COLO829 (cell line): ENCODE data around the gene TIMM10.

Experiments
- DNase-seq: peaks from one replicate; pipeline ENCODE4 v3.0.0; 2012; ENCODE audit warnings: low spot score

TIMM10 gene

DNA sequence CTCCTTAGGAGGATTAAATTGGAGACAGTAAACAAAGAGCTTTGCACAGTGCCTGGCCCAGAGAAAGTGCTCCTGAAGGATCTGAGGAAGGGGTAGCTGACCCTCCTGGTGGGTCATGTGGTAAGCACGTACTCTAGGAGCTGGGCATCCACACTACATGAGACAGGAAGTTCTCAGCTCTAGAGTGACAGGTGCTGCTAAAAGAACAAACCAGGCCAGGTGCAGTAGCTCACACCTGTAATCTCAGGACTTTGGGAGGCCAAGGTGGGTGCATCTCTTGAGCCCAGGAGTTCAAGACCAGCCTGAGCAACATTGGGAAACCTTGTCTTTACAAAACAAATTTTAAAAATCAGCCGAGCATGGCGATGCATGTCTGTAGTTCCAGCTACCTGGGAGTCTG is 28.2 kb downstream of the TIMM10 start:
- DNase-seq: no peak

DNA sequence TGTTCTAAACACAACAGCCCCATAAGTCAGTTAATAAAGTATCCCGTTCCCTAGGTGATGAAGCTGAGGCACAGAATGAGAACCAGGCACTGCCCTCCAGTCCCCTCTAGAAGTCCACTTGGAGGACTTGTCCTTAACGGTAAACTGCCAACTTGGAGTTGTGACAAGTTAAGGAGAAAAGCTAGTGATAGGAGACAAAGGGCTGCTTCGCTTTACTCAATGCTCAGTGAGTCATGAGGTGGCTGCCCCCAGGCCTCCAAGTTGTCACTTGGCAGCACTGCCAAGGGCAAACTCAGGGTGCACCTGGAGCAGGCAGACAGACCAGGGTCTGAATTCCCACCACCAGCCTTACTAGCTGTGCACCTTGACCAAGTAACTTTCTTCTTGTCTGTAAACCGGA is 28.6 kb downstream of the TIMM10 start:
- DNase-seq: no peak

DNA sequence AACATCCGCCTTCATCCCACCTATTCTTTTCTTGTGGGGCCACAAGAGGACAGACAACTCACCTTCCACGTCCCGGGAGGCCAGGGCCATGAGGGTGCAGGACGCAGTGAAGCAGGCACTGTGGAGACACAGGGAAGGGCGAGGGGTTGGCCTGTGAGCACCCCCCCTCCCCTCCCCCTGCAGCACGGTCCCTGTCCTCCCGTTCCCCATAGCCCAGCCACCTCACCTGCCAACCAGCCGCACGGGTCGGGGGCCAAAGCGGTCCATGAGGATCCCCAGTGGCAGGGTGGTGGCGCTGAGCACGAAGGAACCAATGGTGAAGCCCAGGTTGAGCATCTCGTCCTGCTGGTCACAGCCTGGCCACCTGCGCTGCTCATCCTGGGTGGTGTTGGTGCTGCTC is 29.6 kb downstream of the TIMM10 start:
- no peak for DNase-seq

DNA sequence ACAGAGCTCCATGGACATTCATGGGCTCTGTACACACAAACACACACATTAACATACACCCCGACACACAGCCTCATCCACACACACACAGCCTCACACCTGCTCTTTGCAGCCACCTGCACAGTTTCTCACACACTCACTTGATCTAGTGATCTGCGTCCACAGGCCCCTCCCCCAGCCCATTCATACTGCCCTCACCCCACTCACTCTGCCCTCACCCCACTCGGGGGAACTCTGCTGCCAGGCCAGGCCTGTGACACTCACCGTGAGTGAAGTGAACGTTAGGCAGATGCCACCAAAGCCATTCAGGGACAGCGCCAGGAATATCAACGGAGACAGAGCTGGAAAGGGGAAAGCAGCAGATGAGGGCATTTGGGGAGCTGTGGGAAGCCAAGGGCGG is 30.0 kb downstream of the TIMM10 start:
- DNase-seq: no peak

DNA sequence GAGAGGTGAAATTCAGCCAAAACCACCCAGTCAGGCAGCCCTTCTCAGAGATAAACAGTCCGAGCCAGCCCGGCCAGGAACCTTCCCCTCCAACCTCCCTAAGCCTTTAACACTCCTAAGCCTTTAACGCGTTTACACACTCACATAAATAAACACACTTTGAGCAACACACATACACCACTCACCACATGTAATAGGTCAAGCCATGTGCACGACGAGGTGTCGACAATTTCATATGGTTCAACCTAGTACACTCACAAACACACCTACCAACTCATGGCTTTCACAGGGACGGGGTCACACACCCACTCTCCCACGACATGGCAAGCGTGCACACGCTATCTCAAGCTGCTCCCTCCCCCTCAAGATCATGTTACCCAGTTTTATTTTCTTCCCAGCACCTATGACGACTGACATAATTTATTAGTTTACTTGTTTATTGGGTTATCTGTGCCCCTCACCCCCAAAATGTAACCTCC is 30.5 kb downstream of the TIMM10 start:
- no peak for DNase-seq

DNA sequence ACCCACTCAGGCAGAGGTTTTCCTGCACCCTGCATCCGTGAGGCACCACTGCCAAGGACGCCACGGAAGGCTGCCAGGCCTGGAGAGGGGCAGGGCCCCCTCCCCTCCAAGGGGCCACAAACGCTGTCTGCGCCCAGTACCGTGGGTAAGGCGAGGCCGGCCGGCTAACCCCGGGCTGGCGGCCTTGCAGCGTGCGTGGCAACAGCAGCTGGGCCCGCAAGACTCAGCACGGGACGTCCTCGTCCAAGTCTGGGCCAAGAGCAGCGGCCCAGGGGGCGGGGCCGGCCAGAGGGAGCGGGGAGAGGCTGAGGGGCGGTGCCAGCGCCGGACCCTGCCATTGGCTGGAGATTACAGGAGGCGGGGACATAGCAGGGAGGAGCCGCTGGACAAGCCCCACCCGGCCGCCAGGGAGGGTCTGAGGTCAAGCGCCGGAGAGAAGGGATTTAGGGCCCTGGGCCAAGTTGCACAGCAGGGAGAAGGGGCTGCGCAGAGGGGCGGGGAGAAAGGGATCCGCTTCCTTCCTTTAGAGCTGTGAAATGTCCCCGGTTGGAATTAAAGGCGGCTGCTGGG is 31.1 kb downstream of the TIMM10 start:
- DNase-seq: peak; percentile 98

DNA sequence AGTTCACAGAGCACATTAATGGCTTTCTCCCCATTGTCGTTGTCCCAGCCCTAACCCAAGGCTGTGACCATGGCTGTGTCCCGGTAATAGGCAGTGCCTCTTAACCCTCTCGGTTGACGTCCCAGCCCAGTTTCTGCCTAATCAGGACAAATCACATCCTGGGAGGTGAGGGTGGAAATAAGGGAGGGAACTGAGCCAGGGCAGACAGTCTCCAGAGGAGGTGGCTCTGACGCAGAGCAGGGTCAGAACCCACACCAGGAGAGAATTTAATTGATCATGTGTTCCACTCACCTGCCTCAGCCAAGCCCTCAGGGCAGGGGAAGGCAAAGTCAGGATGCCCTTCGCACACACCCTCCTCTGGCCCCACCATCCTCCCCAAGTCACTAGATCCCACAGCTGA is 32.0 kb downstream of the TIMM10 start:
- no peak for DNase-seq

DNA sequence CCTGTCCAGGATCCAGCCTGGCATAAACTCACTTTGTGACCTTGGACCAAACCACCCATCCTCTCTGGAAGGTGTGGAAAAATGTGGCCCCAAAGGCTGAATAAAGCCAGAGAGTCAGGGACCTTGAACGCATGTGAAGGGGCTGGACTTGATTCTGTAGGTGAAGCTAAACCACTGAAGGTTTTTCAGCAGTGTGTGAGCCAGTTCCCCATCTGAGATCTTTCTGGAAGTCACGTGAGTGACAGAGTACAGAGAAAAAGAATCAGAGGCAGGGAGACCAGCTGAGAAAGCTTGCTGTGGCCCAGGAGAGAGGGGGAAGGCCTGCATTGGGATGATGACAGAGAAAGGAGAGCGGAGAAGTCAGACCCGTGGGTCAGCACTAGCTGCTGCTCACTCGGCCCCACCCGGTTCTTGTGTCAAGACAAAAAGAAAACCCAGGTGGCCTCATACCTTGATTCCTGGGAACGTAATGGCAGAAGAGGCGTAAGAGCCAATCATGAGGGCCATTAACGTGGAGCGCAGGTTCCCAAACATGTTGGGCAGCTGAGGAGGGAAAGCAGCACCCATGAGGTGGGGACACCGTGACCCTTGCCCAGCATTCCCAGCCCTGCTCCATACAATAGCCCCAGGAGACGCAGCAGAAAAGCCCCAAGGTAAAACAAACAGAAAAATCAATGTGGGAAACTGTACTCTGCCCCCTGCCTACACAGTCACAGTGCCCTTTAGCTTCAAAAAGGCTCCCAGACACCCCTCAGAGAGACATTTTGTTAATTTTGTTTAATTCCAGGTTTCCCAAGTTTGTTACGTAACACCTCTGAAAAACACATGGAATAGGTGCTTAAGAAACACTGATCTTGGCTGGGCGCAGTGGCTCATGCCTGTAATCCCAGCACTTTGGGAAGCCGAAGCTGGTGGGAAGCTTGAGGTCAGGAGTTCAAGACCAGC is 33.0 kb downstream of the TIMM10 start:
- no peak for DNase-seq

DNA sequence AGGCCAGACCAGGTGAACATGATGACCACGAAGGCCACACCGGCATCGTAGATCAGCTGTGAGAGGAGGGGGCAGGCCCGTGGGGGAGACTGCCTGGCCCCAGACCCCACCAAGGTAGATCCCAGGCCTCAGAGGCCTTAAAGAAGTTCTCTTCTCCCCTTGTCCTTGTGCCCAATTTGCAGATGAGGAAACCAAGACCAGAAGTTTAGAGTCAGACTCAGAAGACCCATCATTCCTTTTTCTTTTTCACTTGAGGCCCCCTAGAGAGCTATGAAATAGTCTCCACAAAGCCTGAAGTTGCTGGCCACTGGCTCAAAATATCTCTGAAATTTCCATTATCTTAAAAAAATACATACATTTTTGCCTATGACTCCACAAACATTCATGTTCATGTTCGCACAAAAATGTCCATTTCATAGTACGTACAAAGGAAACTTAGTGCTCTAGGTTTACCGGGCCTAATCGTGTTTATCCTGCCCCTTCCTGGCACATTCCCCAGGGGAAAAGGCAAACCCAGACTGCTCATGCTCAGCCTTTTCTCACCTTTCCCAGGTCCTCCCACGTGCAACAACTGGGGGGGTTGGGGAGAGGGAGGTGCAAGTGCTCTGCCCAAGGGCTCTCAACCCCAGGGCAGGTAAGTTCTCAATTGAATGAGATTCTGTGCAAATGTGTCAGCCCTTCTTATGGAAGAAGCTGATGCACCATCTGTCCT is 34.3 kb downstream of the TIMM10 start:
- no peak for DNase-seq

DNA sequence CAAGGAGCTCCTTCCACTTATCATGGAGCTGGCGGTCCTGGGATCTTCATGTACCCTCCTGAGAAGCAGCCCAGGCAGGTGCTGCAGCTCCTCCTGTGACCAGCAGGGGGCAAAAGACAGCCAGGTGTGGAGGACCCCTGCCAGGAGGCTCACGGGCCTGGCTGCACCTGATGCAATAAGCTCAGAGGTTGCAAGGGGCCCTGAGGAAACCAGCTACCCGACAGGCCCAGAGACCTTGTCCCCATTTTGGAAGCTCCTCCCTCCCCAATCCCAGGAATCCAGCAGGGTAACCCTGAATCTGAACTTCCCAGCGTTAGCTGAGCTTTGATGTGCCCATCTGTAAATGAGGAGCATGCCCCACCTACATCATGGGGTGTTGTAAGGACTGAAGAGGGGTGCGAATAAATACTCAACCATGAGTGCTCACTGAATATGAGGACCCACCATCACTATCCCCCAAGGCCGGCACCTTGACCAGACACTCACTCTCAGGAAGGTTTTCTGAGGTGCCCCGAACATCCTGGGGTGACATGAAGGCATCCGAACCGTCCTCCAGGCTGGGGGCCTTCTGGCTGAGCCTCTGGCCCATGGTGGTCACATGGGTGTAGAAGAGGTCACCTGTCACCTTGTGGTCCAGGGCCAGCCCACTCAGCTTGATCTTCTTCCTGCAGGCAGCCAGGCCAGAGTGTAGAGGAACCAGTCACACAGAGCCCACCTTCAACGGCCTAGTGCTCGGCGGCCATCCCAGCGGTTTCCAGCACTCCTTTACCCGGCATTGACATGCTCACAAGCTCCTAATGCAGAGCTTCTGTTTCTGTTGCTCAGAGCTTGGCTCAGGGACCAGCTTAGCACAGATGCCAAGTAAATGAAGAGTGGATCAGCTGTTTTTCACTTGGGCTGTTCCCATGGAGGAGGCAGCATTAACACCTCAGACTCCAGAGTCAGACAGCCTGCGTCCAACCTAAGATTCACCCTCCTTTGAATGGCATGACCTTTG is 36.7 kb downstream of the TIMM10 start:
- no peak for DNase-seq

DNA sequence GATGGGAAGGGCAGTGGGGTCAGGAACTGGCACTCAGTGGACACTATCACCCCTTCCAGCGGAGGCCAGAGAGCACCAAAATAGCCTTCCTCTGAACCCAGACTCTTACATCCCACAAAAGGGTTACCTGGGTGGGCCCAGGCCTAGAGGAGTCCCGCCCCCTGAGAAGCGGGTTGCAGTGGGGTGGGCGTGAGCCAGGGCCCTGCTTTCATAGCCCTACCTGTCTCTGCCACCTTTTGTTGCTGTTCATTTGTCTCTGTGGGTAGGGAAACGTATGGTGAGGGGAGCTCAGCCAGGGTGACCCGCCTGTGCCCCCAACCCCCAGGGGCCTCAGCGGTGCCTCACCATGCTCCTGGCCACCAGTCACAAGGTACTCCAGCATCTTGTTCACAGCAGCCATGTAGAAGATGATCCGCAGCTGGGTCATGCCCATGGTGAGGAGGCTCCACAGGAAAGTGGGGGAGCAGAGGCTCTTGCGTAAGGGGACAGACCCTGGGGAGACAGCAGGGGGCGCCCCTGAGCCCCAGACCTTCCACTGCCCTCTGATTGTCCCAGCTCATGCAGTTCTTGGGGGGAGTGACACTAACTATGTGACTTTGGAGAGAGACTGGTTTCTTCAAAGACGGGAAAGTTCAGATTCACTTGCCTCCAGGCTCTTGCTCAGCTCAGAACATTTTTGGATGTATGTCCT is 39.0 kb downstream of the TIMM10 start:
- no peak for DNase-seq

DNA sequence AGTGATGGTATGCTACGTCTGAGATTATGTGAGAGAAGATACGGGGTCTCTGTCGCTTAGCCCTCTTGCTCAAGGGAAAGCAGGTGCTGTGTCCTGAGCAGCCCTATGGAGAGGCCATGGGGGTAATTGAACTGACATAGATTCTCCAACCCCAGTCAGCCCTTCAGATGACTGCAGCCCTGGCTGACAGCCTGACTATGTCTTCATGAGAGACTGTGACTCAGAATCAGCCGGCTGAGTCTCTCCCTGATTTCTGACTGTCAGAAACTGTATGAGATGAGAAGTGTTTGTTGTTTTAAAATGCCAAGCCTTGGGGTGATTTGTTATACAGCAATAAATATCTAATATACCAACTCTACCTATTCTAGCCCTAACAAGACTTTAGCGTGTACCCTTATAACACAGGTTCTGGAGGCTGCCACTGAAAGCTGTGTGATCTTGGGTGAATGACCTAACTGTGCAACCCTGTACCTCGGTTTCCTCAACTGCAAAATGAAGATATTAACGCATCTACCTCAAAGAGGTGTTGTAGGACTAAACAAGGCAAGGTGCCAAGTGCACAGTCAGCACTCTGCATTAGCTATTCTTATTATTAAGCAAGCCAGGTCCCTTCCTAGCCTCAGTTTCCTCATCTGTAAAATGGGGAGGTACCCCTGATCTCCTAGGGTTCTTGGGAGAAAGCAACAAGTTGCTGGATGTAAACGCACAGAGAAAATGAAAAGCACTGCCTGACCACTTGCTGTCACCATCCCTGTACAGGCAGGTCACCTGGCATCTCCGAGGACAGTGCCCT is 39.9 kb downstream of the TIMM10 start:
- DNase-seq: no peak

DNA sequence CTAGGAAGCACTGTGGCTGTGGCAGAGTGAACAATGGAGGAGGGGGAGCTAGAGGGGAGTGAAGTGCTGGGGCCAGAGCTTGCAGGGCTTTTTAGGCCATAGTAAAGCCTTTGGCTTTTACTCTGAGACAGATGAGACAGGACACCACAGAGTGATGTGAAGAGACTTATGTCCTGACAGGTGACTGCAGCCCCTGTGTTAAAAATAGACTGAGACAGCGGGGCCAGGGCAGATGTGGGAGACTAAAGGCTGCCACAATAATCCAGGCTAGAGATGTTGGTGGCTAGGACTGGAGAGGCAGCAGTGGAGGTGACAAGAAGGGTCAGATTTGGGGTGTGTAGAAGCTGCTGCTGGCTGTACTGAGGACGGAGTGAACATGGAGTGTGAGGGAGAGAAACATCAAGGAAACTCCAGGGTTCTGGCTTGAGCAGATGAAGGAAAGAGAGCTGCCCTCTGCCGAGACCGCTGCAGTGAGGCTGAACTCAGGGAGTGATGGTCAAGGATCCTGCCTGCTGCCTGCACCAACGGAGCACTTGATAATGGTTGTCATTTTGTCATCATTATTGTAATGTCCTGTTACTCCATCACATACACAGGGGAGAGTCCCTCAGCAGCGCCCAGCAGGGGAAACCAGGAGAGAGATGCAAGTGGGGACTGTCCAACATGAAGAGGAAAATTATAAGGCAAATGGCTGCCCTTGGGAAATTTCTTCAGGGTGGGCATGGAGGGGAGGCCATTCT is 42.5 kb downstream of the TIMM10 start:
- DNase-seq: no peak

DNA sequence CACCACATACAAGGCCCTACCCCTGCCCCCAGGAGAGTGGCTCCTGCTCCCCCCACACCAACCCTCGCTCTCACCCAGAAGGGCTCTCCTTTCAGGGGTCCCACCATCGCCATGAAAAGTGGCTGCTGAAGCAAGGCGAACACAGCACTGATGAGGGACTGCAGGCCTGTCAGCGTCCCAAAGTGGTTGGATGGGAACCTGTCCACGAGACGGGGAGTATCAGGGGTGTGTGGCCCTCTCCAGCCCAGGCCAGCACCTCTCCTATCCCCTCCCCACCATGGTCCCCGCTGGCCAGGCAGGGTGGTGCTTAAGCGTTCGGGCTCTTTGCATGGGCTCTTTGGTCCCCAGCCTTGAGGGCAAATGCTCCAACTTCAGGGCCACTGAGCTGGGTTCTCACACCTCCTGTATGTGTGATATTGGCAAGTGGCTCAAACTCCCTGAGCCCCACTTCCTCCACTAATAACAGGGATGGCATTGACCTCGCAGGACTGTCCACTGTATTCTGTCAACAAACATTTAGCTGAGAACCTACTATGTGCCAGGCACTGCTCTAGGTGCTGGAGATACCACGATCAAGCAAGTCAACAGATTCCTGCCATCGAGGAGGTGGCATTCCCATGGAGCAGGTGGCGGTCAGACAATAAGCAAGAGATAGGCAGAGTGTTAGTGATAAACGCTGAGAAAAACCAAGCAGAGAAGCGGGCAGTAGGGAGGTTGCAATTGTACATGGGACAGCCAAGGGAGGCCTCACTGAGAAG is 43.4 kb downstream of the TIMM10 start:
- no peak for DNase-seq

DNA sequence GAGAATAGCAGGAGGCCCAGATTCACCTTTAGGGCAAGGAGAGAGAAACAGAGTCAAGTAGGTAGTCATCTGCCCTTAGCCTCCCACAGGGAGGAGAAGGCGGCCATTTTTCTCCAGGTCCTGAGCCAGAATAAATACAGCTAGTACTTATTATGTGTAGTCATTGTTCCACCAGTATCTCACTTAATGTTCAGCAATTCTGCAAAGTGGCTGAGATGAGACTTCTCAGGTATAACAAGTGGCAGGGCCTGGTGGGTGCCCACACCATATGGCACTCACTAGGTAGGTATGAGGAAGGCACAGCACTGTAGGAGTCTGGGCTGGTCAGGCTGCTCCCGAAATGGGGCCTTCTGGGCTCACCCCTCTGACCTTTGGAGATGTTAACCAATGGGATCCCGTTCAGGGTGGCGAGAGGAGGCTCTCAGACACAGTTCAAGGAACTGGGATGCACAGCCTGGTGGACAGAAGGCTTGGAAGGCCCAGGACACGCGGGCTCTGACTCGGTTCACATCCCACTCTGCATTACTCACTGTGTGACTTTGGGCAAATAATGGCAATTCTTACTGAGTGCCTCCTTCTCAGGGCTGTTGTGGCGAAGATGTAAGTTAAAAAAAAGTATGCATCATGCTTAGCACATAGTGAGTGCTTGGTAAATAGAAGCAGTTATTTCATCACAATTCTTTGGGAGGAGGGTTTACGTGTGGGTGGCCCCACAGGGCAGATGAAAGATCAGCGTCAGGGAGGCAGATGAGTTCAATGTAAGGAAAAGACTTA is 45.1 kb downstream of the TIMM10 start:
- DNase-seq: no peak

DNA sequence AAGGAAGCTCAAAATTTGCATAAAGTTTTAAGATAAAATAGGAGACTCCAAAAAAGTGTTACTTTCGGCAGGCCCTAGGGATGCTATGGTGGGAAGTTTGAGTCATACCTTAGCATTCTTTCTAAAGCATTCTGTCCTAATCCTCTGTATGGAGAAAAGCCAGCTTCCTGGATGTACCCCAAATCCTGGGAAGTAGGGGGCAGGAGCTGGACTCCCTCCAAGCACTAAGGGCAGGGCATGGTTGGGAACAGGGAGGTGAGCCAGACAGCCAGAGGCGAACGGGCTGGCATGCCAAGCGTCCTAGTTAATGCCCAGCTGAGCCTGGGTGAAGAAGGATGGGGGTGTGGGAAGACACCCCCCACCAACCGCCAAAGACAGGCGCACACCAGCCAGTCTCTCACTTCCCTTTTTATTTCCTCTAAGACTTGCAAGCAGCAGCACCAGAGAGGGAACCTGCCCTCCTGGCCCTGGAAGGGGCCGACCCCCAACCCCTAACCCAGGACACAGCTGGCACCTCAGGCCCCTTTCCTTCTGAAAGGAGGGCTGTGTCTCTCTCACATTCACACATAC is 46.3 kb downstream of the TIMM10 start:
- DNase-seq: no peak

DNA sequence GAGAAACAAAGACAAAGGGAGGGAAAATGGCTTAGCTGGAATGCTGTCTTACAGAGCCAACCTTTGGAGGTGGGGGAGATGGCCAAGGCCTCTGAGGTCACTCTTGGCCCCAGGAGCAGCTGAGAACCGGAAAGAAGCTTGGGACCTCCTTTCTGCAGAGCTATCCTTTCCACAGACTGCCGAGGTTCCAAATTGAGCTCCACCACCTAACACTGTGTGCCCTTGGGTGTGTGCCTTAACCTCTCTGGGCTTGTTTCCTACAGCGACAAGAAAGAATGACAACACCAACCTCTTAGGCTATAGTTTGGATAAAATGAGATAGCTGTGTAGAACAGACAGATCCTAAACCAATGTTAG is 47.0 kb downstream of the TIMM10 start:
- no peak for DNase-seq
